ENCODE results near the gene ESRRG. TPM values are rescaled to one million over a fixed set of nuclear protein-coding genes. Genes with fewer than 3 reads are reported as not detected.

ESRRG gene
- total and polyA plus RNA-seq, 2 of the 8 experiments (the other 6 are each of a cell fraction or from before 2014, with no cell fraction given), result 0.59 to 1.4 TPM

- TF ChIP-seq MAX (IDR thresholded peaks at IDR 0.05) (no peak), YY1 (IDR thresholded peaks at IDR 0.05; ENCODE audit: low read depth, low read length) (no peak), NRF1 (IDR thresholded peaks at IDR 0.05; ENCODE audit: low read depth, low read length) (no peak)
Measured at GRCh38 chr1:216688127-216688657, 35.0 kb downstream of the ESRRG start (continued).

Measured in H1 (cell line).